ENCODE measurements around the gene MPPED2.

GRCh38 chr11:30360741-30361140, 225.4 kb downstream of the MPPED2 start:
- no peak for TF ChIP-seq CTCF (IDR thresholded peaks at IDR 0.05; ENCODE audit: low read depth, low read length)
- TF ChIP-seq EZH2phosphoT487 (IDR thresholded peaks at IDR 0.05; ENCODE audit: low read depth), result no peak

Data from OCI-LY3 (cell line).